Measurements from ENCODE around the gene TUBB8B.
"Not testable (repeated sequence)": the region's sequence is repeated elsewhere in the genome, so short reads cannot be mapped to it uniquely, and the experiment has no call there.

DNA sequence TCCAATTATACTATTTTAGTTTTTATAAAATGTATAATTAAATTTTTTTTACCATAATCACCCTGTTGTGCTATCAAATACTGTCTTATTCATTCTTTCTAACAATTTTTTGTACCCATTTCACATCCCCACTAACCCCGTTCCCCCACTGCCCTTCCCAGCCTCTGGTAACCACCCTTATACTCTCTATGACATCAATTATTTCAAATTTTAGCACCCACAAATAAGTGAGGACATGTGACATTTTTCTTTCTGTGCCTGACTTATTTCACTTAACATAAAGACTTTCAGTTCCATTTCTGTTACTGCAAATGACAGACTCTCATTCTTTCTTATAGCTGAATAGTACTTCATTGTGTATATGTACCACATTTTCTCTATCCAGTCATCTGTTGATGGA is 5.0 kb upstream of the TUBB8B start:
- not testable (repeated sequence) for TF ChIP-seq CTCF (tag by site-specific recombination; IDR thresholded peaks at IDR 0.05); ZNF311 (tag by site-specific recombination; IDR thresholded peaks at IDR 0.05; ENCODE audit: borderline replicate concordance); ZNF777 (tag by site-specific recombination; IDR thresholded peaks at IDR 0.05; ENCODE audit: borderline replicate concordance); KLF10 (tag by site-specific recombination; IDR thresholded peaks at IDR 0.05); GLI4 (tag by site-specific recombination; IDR thresholded peaks at IDR 0.05)

All from HEK293 (cell line).